Stimulated activated CD4-positive, alpha-beta T cell treated with anti-CD3 and anti-CD28 coated beads, Interleukin-4, amount 100 ng/mL, for 4 hours (primary cell): ENCODE results near the gene CR2.
"Not testable (repeated sequence)": the region's sequence is repeated elsewhere in the genome, so short reads cannot be mapped to it uniquely, and the experiment has no call there.

ENCODE experiments used
- DNase-seq, 2 experiments: peaks; one replicate each; pipeline ENCODE4 v3.0.0-alpha.2; 2020

The CR2 gene

DNA sequence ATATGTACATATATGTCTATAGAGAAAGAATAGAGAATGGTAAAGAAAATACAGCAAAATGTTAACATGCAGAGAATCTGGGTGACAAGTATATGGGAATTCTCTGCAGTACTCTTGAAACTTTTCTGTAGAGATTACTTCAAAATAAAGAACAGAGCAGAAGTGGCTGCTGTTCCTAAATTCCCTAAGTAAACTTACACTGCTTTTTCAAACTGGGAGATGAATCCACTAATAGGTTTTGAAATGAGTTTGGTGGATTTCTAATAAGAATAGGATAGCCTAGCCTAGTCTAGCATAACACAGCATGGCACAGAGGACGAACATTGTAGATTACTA lies 450 bp upstream of the CR2 start:
- DNase-seq: no peak

DNA sequence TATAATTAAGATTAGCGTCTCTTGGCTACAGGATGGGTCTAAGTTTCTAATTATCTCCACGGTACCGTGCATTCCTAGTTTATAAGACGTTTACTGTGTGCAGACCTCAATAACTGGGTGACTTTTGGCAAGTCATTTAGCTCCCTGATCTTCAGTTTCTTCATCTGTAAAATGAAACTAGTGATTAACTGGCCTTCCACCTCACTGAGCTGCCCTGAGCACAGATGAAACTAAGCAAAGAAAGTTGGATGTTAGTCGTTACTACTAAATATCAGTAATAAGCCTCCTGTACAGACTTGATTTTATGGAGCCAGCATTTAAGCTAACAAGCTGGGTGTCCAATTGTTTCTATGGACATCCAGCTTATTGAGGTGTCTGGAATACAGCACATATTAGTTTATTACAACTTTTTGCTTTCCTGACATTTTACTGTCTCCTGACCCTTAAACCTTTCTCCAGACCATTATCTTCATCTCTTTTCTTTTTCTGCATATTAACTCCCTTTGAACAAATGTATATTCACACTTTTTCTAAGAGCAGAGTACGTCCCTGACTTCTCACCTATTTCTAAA lies 1.1 kb downstream of the CR2 start:
- DNase-seq: no peak

- DNase-seq: no peak
Observed at GRCh38 chr1:207458414-207458813, 4.3 kb downstream of the CR2 start.

DNA sequence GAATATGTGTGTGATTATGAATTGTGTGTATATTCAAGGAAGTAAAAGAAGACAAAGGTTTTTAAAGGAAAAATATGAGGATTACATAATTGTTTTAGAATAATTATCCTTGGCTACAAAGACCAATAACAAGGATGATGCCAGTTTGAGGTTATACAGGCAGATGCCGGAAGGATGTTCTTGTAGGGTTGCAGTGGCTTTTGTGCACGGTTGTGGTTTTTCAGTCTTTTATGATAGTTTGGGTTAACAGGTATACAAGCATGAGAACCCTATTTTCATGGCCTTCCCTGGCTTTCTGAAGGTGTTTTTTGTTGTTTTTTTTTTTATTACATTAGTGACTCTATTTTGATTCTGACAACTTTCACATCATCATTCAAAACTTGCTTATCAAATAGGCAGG lies 4.9 kb downstream of the CR2 start:
- no peak for DNase-seq

DNA sequence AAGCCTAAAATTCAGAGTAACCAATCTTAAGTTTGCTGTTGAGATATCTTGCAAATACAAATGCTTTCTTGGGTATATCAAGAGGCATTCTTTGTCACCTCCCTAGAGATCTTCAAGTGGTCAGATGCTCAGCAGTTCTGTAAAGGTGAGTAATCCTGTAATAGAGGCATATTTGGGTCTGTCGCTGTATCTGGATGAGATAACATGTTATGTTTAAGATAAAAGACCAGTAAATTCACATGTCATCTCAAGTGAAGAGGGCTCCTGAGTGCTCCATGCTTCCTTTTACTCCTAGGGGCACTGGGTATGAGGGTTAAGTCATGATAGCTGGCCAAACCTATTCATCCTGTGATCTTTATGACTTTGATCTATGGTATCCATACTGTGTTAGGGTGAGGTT lies 7.5 kb downstream of the CR2 start:
- no peak for DNase-seq

- no peak for DNase-seq
Observed at GRCh38 chr1:207462535-207462934, 8.4 kb downstream of the CR2 start.

DNA sequence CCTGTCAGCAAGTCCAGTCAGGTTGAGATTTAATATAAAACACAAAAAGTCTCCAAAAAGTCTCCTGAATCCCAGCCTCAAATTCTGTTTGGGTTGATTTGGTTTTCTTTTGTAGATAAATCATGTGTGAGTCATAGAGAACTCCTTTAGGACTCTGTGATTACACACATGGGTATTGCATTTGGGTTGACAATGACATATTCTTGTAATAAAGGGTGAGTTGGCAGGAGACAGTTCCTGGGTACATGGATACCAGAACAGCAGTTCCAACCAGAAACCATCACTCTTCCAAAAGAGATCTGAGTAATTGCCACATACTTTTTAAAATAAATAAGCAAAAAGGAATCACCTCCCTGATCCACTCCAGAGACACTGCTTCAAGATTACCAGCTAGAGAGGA lies 8.9 kb downstream of the CR2 start:
- no peak for DNase-seq

- no peak for DNase-seq
Observed at GRCh38 chr1:207463571-207463970, 9.4 kb downstream of the CR2 start.

DNA sequence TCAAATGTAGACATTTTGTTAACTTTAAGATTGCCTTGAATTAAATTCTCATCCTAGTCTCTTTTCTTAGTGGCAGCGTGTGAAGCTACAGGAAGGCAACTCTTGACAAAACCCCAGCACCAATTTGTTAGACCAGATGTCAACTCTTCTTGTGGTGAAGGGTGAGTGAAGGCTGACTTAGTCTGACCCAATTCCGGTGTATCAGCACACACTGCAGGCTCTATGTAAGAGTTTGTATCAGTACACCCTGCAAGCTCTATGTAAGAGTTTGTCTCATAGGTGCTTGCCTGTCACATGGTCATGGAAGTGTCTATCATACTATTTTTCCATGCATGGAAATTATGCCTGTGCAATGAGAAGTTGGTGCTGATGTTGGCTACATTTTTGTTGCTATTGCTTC lies 16.8 kb downstream of the CR2 start:
- DNase-seq: peak in 1 of 2 experiments; percentile 13

- DNase-seq: no peak
Observed at GRCh38 chr1:207474210-207474609, 20.1 kb downstream of the CR2 start.

DNA sequence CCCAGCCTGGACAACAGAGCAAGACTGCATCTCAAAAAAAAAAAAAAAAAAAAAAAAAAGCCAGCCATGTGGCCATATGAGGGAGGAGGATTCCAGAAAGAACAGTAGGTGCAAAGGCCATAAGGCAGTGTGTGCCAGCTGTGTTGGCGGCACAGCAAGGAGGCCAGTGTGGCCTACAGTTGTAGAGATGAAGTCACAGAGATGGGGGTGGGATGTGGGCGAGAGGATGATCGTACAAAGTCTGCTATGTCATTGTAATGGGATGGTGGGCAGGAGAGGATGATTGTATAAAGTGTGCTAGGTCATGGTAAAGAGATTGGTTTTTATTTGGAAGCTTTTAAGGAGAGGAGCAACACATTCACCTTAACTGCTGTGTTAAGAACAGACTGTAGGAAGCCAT lies 32.1 kb downstream of the CR2 start:
- DNase-seq: no peak

GRCh38 chr1:207487636-207488035 lies 33.5 kb downstream of the CR2 start:
- DNase-seq: no peak

- DNase-seq: no peak
Observed at GRCh38 chr1:207493212-207493611, 39.1 kb downstream of the CR2 start.

GRCh38 chr1:207494171-207494570 lies 40.0 kb downstream of the CR2 start:
- DNase-seq: no peak

DNA sequence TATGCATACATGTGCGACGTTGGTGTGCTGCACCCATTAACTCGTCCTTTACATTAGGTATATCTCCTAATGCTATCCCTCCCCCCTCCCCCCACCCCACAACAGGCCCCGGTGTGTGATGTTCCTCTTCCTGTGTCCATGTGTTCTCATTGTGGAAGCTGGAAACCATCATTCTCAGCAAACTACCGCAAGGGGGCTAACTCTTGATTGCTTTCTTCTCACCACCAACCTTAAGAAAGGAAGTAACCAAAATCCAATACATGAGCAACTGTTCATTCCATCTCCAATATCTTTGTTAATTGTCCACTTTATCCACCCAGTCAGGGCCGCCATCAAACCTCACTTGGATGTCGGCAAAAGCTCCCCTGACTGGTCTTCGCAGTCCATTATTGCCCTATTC lies 41.2 kb downstream of the CR2 start:
- not testable (repeated sequence) for DNase-seq

- peak; percentile 2 to 24 for DNase-seq
Observed at GRCh38 chr1:207495801-207496792, 42.0 kb downstream of the CR2 start, which contains the start of gene CR1. Gene CR1 (plus strand): TSS chr1:207496157. CDS start chr1:207496268, 111 bp downstream.

DNA sequence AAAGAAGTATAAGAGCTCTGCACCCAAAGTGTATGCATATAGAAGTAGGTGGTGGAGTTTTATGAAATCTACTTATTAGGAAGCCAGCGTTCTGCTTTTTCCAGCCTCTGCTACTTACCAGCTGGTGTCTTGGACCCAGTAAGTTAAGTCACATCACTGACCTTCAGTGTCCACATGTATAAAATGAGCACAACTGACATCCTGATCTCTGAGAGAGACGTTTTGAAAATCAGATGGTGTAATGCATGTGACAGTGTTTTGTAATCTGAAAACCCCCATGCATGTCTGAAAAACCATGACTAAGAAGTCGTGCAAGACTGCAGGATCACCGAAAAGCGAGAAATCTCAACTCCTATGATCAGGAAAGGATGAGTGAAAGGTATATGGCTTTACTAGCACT lies 43.8 kb downstream of the CR2 start:
- DNase-seq: no peak

DNA sequence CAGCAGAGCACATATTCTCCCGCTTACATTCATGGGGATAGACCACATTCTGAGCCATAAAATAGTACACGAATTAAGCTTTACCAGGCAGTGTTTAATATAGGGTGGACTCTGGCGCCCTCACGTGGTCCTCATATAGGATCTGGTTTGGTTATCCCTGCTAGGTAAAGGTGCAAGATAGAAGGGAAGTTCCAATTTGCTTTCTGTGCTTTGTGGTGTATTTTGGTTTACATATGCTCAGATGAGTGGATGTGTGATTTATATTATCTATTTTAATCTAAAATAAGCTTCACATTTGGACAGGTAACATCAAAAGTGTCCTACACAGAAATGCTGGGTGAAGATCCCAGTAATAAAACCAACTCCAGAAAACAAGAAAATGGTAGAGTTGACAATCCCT lies 45.4 kb downstream of the CR2 start:
- peak; percentile 54 to 57 for DNase-seq

DNA sequence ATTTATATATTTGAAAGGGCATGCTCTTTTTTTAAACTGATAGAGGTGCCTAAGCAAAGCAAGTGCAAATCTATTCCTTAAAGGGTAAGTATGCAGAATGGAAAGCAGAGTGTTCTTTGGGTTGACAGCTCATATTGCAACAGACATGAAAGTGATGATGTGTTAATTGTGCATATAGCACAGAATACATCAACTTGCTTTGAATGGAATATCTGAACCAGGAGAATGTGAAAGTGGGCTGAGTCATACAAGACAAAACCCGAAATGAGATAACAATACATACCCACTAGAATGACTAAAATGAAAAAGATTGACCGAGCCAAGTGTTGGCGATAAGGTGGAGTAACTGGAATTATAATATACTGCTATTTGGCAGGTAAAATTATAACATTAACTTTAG lies 46.2 kb downstream of the CR2 start:
- no peak for DNase-seq

GRCh38 chr1:207501071-207501470 lies 46.9 kb downstream of the CR2 start:
- DNase-seq: no peak

DNA sequence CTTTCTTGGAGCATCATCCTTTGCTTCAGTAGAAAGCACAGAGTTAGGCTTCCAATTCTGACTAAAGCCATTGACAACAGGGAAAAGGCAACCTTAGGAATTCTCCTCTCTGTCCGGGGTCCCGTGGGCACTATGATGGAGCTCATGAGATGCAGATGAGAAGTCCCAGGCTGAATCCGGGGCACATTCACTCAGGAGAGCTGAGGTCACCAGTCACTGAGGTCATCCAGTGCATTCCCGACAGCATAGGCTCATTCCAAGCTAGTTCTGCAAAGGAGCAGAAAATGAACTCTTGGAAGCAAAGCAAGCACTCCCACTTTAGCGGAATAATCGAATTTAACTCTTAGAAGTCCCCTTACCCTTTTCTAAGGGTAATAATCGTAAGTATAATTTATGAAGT lies 48.6 kb downstream of the CR2 start:
- no peak for DNase-seq

- no peak for DNase-seq
Observed at GRCh38 chr1:207503950-207504349, 49.8 kb downstream of the CR2 start.

GRCh38 chr1:207504438-207504837 lies 50.3 kb downstream of the CR2 start:
- DNase-seq: no peak

- no peak for DNase-seq
Observed at GRCh38 chr1:207510444-207510843, 56.3 kb downstream of the CR2 start.

DNA sequence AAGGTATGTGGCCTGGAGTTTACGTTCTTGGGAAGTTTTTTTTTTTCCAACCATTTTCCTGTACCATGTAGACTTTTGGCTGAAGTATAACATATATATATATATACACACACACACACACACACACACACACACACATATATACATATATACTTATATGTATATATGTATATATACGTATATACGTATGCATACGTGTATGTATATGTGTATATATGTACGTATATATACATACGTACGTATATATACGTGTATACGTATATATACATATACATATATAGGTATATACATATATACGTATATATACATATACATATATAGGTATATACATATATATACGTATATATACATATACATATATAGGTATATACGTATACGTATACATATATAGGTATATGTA lies 60.8 kb downstream of the CR2 start:
- DNase-seq: no peak
